PFSK-1 (cell line): ENCODE results near the gene MRLN.

Source experiments
- POLR2AphosphoS5 ChIP-seq: IDR thresholded peaks from 2 replicates; pipeline ENCODE4 v1.6.1; 2012; ENCODE audit warnings: low read depth, mild to moderate bottlenecking, control low read depth, low read length, moderate library complexity
- TAF1 ChIP-seq: IDR thresholded peaks from 2 replicates; pipeline ENCODE4 v1.6.1; 2012; ENCODE audit warnings: low read length, control low read depth, borderline replicate concordance; ENCODE audit not compliant: insufficient read depth
- TF ChIP-seq, protein P1 (sequence below), 2 experiments: IDR thresholded peaks; 2 replicates each; pipeline versions ENCODE4 v1.6.1 to v1.8.0; 2011 to 2012; ENCODE audit warnings: low read depth in 2 of 2, low read length in 2 of 2, control low read depth in 1 of 2, inconsistent platforms in 1 of 2, mild to moderate bottlenecking in 1 of 2, moderate library complexity in 1 of 2; ENCODE audit not compliant: insufficient read depth in 1 of 2

DNA sequence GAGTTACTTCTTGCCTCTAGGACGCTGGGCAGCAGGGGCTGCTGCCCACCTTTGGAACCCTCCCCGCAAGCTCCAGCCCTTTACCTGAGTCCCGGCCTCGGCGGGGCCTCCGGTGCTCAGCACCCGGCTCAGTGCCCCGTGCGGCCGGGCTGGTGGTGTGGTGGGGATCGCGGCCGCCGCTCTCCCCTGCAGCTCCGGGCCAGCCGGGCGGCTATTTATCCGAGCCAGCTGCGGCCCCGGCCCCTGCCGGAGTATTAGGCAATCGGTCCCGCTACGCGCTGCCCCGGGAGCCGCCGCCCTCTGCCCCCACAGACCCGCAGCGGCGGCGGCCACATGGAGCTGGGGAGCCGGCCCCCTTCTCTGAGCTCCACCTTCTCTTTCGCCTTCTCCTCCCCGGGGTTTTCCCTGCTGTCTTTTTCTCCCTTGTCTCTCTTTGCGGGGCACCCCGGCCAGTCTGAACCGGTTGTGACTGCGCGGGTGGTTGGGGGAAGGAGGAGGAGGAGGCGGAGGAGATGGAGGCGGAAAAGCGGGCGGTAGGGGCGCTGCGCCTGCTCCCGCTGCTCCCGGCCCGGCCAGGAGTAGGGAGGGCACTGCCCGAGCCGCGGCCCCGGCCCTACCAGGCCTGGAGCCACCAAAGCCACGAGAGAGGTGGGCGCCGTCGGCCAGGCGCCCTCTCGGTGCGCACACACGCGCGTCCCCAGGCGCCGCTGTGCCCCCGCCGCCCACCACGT lies 43.7 kb downstream of the MRLN start, which contains the start of gene SLC16A9:
- TF ChIP-seq TAF1 (0 out of 2 replicates have a peak, but pooled peaks have one; percentile 4), POLR2AphosphoS5 (no peak; the same call in 1 of the 2 replicates)
- TF ChIP-seq, protein P1, sequence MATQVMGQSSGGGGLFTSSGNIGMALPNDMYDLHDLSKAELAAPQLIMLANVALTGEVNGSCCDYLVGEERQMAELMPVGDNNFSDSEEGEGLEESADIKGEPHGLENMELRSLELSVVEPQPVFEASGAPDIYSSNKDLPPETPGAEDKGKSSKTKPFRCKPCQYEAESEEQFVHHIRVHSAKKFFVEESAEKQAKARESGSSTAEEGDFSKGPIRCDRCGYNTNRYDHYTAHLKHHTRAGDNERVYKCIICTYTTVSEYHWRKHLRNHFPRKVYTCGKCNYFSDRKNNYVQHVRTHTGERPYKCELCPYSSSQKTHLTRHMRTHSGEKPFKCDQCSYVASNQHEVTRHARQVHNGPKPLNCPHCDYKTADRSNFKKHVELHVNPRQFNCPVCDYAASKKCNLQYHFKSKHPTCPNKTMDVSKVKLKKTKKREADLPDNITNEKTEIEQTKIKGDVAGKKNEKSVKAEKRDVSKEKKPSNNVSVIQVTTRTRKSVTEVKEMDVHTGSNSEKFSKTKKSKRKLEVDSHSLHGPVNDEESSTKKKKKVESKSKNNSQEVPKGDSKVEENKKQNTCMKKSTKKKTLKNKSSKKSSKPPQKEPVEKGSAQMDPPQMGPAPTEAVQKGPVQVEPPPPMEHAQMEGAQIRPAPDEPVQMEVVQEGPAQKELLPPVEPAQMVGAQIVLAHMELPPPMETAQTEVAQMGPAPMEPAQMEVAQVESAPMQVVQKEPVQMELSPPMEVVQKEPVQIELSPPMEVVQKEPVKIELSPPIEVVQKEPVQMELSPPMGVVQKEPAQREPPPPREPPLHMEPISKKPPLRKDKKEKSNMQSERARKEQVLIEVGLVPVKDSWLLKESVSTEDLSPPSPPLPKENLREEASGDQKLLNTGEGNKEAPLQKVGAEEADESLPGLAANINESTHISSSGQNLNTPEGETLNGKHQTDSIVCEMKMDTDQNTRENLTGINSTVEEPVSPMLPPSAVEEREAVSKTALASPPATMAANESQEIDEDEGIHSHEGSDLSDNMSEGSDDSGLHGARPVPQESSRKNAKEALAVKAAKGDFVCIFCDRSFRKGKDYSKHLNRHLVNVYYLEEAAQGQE (IDR thresholded peaks at IDR 0.05; ENCODE audit: insufficient read depth in 1 of 2, low read depth in 2 of 2, low read length in 2 of 2): no peak
